SU-DHL-6 (cell line): Measurements from ENCODE around the gene CRPPA.

ENCODE experiments used
- CTCF ChIP-seq: fragments of 200-600 bp; sonication (generic); IDR thresholded peaks from one replicate; pipeline ENCODE4 v1.5.1; 2017; ENCODE audit warnings: antibody characterized with exemption, mild to moderate bottlenecking, low read length, moderate library complexity; ENCODE audit not compliant: insufficient read depth, poor library complexity, severe bottlenecking
- EZH2phosphoT487 ChIP-seq: fragments of 200-600 bp; sonication (generic), shearing (Covaris generic); conservative IDR thresholded peaks from 2 replicates; pipeline ENCODE4 v1.6.1; 2018; ENCODE audit warnings: mild to moderate bottlenecking, antibody characterized with exemption, low read length, moderate library complexity, mixed read lengths

- TF ChIP-seq CTCF (no peak), EZH2phosphoT487 (no peak)
Observed at GRCh38 chr7:16421333-16422102, at the start of gene CRPPA.
